GM12878 (cell line): ENCODE data around the gene CDH4. TPM values are rescaled to one million over a fixed set of nuclear protein-coding genes. Genes with fewer than 3 reads are reported as not detected.

Experiments used
- ATAC-seq: fragments of 200-7000 bp; cut with Tn5 transposase; 3 replicates; pipeline ENCODE4 v1.9.1; 2020; ENCODE audit warnings: mild to moderate bottlenecking, moderate library complexity
- BruUV-seq: library from RNA; stranded (reverse); fragments of 400-500 nt; replicated peaks from 2 replicates; lab custom pipeline; 2021; lab: Mats Ljungman, UMichigan
- CTCF ChIA-PET: fragments of 300-600 bp; sonication (Branson Sonifier 250); formaldehyde crosslinking; extraction: SDS; loops from one replicate; lab custom pipeline; 2021; ENCODE audit warnings: inconsistent platforms; lab: Yijun Ruan, JAX
- POLR2A ChIA-PET: fragments of 350-600 bp; formaldehyde crosslinking; extraction: SDS; loops from one replicate; lab custom pipeline; 2021; ENCODE audit warnings: inconsistent platforms; lab: Charles Lee
- RAD21 ChIA-PET: fragments of 300-600 bp; sonication (Branson Sonifier 250); formaldehyde crosslinking; loops from one replicate; lab custom pipeline; 2023; ENCODE audit warnings: antibody characterized with exemption; ENCODE audit not compliant: unreplicated experiment; lab: Charles Lee
- SMC1A ChIA-PET: fragments of 300-600 bp; sonication (Branson Sonifier 250); formaldehyde crosslinking; loops from one replicate; lab custom pipeline; 2023; ENCODE audit not compliant: unreplicated experiment, uncharacterized antibody; lab: Charles Lee
- DNase-seq: peaks from one replicate; pipeline ENCODE4 v3.0.0-alpha.2; 2011; ENCODE audit warnings: low read depth, low spot score
- FAIRE-seq: peaks from 3 replicates; lab custom pipeline; 2011; peaks lifted over from hg19 to GRCh38; lab: Jason Lieb, UNC
- H2AFZ ChIP-seq: 2 replicates; pipeline ENCODE4 v1.6.0; 2011; ENCODE audit warnings: low read depth, low read length, control low read depth; ENCODE audit not compliant: control insufficient read depth
- H3K27ac ChIP-seq: 2 replicates; pipeline ENCODE4 v1.5.1; 2011; ENCODE audit warnings: control low read depth; ENCODE audit not compliant: control insufficient read depth, insufficient read depth
- H3K27me3 ChIP-seq, 2 experiments: replicated peaks in 1 of 2; 2 replicates each; pipeline versions ENCODE4 v1.6.0 to v1.6.1; 2011; ENCODE audit warnings: low read length in 1 of 2; ENCODE audit not compliant: control insufficient read depth in 2 of 2, insufficient read depth in 2 of 2
- H3K36me3 ChIP-seq, 2 experiments: 2 replicates each; pipeline ENCODE4 v1.5.1; 2011; ENCODE audit warnings: low read length in 1 of 2; ENCODE audit not compliant: control insufficient read depth in 2 of 2, insufficient read depth in 2 of 2
- H3K4me1 ChIP-seq: 2 replicates; pipeline ENCODE4 v1.6.1; 2011; ENCODE audit warnings: mild to moderate bottlenecking, low read length, moderate library complexity, mixed read lengths; ENCODE audit not compliant: control insufficient read depth, insufficient read depth
- H3K4me2 ChIP-seq: 2 replicates; pipeline ENCODE4 v1.6.0; 2011; ENCODE audit warnings: control low read depth; ENCODE audit not compliant: control insufficient read depth, insufficient read depth
- H3K4me3 ChIP-seq: fragments of 200-600 bp; sonication (generic); 2 replicates; pipeline ENCODE4 v1.5.1; 2016
- H3K79me2 ChIP-seq: 2 replicates; pipeline ENCODE4 v1.6.0; 2011; ENCODE audit warnings: low read length; ENCODE audit not compliant: control insufficient read depth, insufficient read depth
- H3K9ac ChIP-seq: 2 replicates; pipeline ENCODE4 v1.8.0; 2011; ENCODE audit warnings: low read length, control low read depth, mixed read lengths; ENCODE audit not compliant: control insufficient read depth, insufficient read depth
- H3K9me3 ChIP-seq: replicated peaks from 3 replicates; pipeline ENCODE4 v1.5.1; 2011; ENCODE audit warnings: mild to moderate bottlenecking, low read length; ENCODE audit not compliant: control insufficient read depth, insufficient read depth
- H4K20me1 ChIP-seq: 2 replicates; pipeline ENCODE4 v1.6.0; 2011; ENCODE audit not compliant: control insufficient read depth, insufficient read depth
- CBX3 ChIP-seq: fragments of 200-600 bp; sonication (generic); IDR thresholded peaks from 2 replicates; pipeline ENCODE4 v1.6.1; 2016; ENCODE audit warnings: low read depth, borderline replicate concordance
- EED ChIP-seq: sonication (generic); IDR thresholded peaks from 2 replicates; pipeline ENCODE4 v1.6.1; 2016; ENCODE audit warnings: antibody characterized with exemption, low read depth
- IRF3 ChIP-seq: fragments of 450-650 bp; IDR thresholded peaks from 2 replicates; pipeline ENCODE4 v1.6.1; 2014; ENCODE audit warnings: mild to moderate bottlenecking
- JUNB ChIP-seq: IDR thresholded peaks from 2 replicates; pipeline ENCODE4 v1.6.1; 2016; ENCODE audit warnings: antibody characterized with exemption, mild to moderate bottlenecking
- NR2C1 ChIP-seq: fragments of 450-650 bp; IDR thresholded peaks from 2 replicates; pipeline ENCODE4 v1.6.1; 2017; ENCODE audit warnings: antibody characterized with exemption, mild to moderate bottlenecking, moderate library complexity
- RELB ChIP-seq: fragments of 450-650 bp; IDR thresholded peaks from 2 replicates; pipeline ENCODE4 v1.6.1; 2017; ENCODE audit warnings: low read depth, mild to moderate bottlenecking, moderate library complexity
- SIX5 ChIP-seq: IDR thresholded peaks from 2 replicates; pipeline ENCODE4 v1.6.1; 2011; ENCODE audit warnings: mild to moderate bottlenecking, low read depth, low read length, moderate library complexity; ENCODE audit not compliant: severe bottlenecking
- STAT3 ChIP-seq: IDR thresholded peaks from 2 replicates; pipeline ENCODE4 v1.6.1; 2011; ENCODE audit warnings: low read depth, low read length, improper control_type of control experiment
- ZBTB40 ChIP-seq: fragments of 450-650 bp; IDR thresholded peaks from 2 replicates; pipeline ENCODE4 v1.6.1; 2016; ENCODE audit warnings: mild to moderate bottlenecking, moderate library complexity, borderline replicate concordance
- ZNF207 ChIP-seq: fragments of 450-650 bp; IDR thresholded peaks from 2 replicates; pipeline ENCODE4 v1.6.1; 2014; ENCODE audit warnings: antibody characterized with exemption, mild to moderate bottlenecking, borderline replicate concordance
- ZNF592 ChIP-seq: fragments of 450-650 bp; IDR thresholded peaks from 2 replicates; pipeline ENCODE4 v1.6.1; 2017; ENCODE audit warnings: mild to moderate bottlenecking, moderate library complexity
- WGBS: methylation state at CpG from one replicate; pipeline ENCODE4 v1.1.6; 2016; ENCODE audit warnings: low lambda C conversion rate; ENCODE audit not compliant: insufficient replicate concordance, insufficient coverage; ENCODE audit errors: missing lambda C conversion rate; 5-methylcytosine and 5-hydroxymethylcytosine counted together
- in situ Hi-C: fragments of 300-500 bp; cut with MboI; formaldehyde crosslinking; loops from 9 replicates; pipeline ENCODE4 v1.14.3; 2018; ENCODE audit warnings: mixed read lengths
- intact Hi-C: fragments of 100-400 bp; cut with micrococcal nuclease; formaldehyde crosslinking; loops from one replicate; pipeline ENCODE4 v1.14.2; 2022; ENCODE audit not compliant: unreplicated experiment
- polyA plus RNA-seq, 11 experiments: library from polyadenylated mRNA; depleted of rRNA in 4 of 11; unstranded in 6 of 11; stranded (reverse) in 5 of 11; fragments of >200 nt; fragmentation: Nextera tagmentation in 4 of 11; fragmentation: Illumina TruSeq in 1 of 11; extraction: Ambion mirVana in 4 of 11; extraction: Trizol in 1 of 11; gene quantifications; 1 replicate in 1 of 11; 2 replicates in 10 of 11; pipeline versions ENCODE4 v1.2.1 to v1.2.3, GENCODE V29; 2011 to 2016; ENCODE audit warnings: inconsistent platforms in 2 of 11, missing spikeins in 2 of 11, low read depth in 1 of 11
- total RNA-seq, 4 experiments: library from RNA; depleted of rRNA in 3 of 4; stranded (reverse); fragments of >200 nt in 3 of 4; fragmentation: Illumina TruSeq in 1 of 4; extraction: Trizol in 1 of 4; gene quantifications; 2 replicates each; pipeline versions ENCODE4 v1.2.1 to v1.2.3, GENCODE V29; 2013 to 2021

CDH4 gene
- total and polyA plus RNA-seq, 10 of the 15 experiments (the other 5 are each of a cell fraction or from before 2014, with no cell fraction given): not detected

- Histone ChIP-seq H3K36me3 (no peaks in the 10 kb centered on the region), H3K4me1 (no peaks in the 10 kb centered on the region), H3K4me2 (no peak overlapping the region), H3K9ac (no peak overlapping the region), H3K27me3 (no peaks in the 10 kb centered on the region), H3K79me2 (no peaks in the 10 kb centered on the region), H2AFZ (no peak overlapping the region), H3K4me3 (no peak overlapping the region), H4K20me1 (no peaks in the 10 kb centered on the region), H3K9me3 (no peaks in the 10 kb centered on the region; the same call in 2 of the 3 replicates), H3K27ac (no peak overlapping the region)
- ATAC-seq (no peak), DNase-seq (no peak), FAIRE-seq (no peak)
- ChIA-PET RAD21 (no interaction called here), POLR2A (interaction anchor here (0.5 kb wide), 1 partner anchor 521 kb away, joined by 3 read pairs; no protein-coding TSS in a partner anchor), CTCF (no interaction called here), SMC1A (no interaction called here)
- in situ Hi-C loops: no loop called here
- 41% methylated on average over 9 of the region's 9 CpGs for WGBS
- intact Hi-C loops: no loop called here
- BruUV-seq: no TSS peak
- no peak for TF ChIP-seq IRF3
- TF ChIP-seq ZNF207: no peak
- no peak for TF ChIP-seq ZNF592
- no peak for TF ChIP-seq EED
- TF ChIP-seq STAT3: no peak
- TF ChIP-seq SIX5: no peak
- TF ChIP-seq CBX3: no peak
- no peak for TF ChIP-seq RELB
- no peak for TF ChIP-seq ZBTB40
- no peak for TF ChIP-seq NR2C1
- no peak for TF ChIP-seq JUNB
Observed at GRCh38 chr20:61230166-61230565, 21.9 kb upstream of the CDH4 start.
